HL-60 (cell line): Measurements from ENCODE around the gene NAP1L4.

Experiments used
- DNase-seq, 2 experiments: peaks; one replicate each; pipeline ENCODE4 v3.0.0-alpha.2; 2010 to 2020; ENCODE audit warnings: low read depth in 1 of 2, low spot score in 1 of 2
- H3K27ac ChIP-seq: fragments of 250-450 bp; sonication (Bioruptor Pico); replicated peaks from 2 replicates; pipeline ENCODE4 v1.5.1; 2020; ENCODE audit warnings: mild to moderate bottlenecking, moderate library complexity
- H3K27me3 ChIP-seq: fragments of 250-450 bp; sonication (Bioruptor Pico); 2 replicates; pipeline ENCODE4 v1.5.1; 2021; ENCODE audit warnings: mild to moderate bottlenecking, moderate library complexity; ENCODE audit not compliant: insufficient read depth, poor library complexity, severe bottlenecking
- H3K4me3 ChIP-seq: replicated peaks from 2 replicates; pipeline ENCODE4 v1.5.1; 2011; ENCODE audit warnings: mild to moderate bottlenecking, control low read depth, low read length; ENCODE audit not compliant: insufficient read depth
- GABPA ChIP-seq: IDR thresholded peaks from 2 replicates; pipeline ENCODE4 v1.6.1; 2012; ENCODE audit warnings: low read depth
- POLR2AphosphoS5 ChIP-seq: IDR thresholded peaks from 2 replicates; pipeline ENCODE4 v1.6.1; 2012; ENCODE audit warnings: low read depth
- SPI1 ChIP-seq: IDR thresholded peaks from 2 replicates; pipeline ENCODE4 v1.6.1; 2012; ENCODE audit warnings: low read depth, mild to moderate bottlenecking, borderline replicate concordance
- TF ChIP-seq, protein P1 (sequence below): IDR thresholded peaks from one replicate; pipeline ENCODE4 v1.5.1; 2011; ENCODE audit warnings: low read length, control low read depth, inconsistent platforms; ENCODE audit not compliant: insufficient read depth
- TF ChIP-seq, protein P2 (sequence below): IDR thresholded peaks from 2 replicates; pipeline ENCODE4 v1.6.1; 2012; ENCODE audit warnings: low read depth; ENCODE audit not compliant: insufficient replicate concordance

The NAP1L4 gene

GRCh38 chr11:2916892-2917645 is 75.1 kb downstream of the NAP1L4 start:
- Histone ChIP-seq H3K27ac (no peak overlapping the region), H3K27me3 (no peaks in the 10 kb centered on the region), H3K4me3 (no peak overlapping the region)
- no peak for TF ChIP-seq POLR2AphosphoS5
- TF ChIP-seq, protein P1, sequence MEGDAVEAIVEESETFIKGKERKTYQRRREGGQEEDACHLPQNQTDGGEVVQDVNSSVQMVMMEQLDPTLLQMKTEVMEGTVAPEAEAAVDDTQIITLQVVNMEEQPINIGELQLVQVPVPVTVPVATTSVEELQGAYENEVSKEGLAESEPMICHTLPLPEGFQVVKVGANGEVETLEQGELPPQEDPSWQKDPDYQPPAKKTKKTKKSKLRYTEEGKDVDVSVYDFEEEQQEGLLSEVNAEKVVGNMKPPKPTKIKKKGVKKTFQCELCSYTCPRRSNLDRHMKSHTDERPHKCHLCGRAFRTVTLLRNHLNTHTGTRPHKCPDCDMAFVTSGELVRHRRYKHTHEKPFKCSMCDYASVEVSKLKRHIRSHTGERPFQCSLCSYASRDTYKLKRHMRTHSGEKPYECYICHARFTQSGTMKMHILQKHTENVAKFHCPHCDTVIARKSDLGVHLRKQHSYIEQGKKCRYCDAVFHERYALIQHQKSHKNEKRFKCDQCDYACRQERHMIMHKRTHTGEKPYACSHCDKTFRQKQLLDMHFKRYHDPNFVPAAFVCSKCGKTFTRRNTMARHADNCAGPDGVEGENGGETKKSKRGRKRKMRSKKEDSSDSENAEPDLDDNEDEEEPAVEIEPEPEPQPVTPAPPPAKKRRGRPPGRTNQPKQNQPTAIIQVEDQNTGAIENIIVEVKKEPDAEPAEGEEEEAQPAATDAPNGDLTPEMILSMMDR, result no peak
- TF ChIP-seq SPI1, result no peak
- TF ChIP-seq GABPA, result no peak
- TF ChIP-seq, protein P2, sequence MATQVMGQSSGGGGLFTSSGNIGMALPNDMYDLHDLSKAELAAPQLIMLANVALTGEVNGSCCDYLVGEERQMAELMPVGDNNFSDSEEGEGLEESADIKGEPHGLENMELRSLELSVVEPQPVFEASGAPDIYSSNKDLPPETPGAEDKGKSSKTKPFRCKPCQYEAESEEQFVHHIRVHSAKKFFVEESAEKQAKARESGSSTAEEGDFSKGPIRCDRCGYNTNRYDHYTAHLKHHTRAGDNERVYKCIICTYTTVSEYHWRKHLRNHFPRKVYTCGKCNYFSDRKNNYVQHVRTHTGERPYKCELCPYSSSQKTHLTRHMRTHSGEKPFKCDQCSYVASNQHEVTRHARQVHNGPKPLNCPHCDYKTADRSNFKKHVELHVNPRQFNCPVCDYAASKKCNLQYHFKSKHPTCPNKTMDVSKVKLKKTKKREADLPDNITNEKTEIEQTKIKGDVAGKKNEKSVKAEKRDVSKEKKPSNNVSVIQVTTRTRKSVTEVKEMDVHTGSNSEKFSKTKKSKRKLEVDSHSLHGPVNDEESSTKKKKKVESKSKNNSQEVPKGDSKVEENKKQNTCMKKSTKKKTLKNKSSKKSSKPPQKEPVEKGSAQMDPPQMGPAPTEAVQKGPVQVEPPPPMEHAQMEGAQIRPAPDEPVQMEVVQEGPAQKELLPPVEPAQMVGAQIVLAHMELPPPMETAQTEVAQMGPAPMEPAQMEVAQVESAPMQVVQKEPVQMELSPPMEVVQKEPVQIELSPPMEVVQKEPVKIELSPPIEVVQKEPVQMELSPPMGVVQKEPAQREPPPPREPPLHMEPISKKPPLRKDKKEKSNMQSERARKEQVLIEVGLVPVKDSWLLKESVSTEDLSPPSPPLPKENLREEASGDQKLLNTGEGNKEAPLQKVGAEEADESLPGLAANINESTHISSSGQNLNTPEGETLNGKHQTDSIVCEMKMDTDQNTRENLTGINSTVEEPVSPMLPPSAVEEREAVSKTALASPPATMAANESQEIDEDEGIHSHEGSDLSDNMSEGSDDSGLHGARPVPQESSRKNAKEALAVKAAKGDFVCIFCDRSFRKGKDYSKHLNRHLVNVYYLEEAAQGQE, result no peak
- DNase-seq, result no peak

DNA sequence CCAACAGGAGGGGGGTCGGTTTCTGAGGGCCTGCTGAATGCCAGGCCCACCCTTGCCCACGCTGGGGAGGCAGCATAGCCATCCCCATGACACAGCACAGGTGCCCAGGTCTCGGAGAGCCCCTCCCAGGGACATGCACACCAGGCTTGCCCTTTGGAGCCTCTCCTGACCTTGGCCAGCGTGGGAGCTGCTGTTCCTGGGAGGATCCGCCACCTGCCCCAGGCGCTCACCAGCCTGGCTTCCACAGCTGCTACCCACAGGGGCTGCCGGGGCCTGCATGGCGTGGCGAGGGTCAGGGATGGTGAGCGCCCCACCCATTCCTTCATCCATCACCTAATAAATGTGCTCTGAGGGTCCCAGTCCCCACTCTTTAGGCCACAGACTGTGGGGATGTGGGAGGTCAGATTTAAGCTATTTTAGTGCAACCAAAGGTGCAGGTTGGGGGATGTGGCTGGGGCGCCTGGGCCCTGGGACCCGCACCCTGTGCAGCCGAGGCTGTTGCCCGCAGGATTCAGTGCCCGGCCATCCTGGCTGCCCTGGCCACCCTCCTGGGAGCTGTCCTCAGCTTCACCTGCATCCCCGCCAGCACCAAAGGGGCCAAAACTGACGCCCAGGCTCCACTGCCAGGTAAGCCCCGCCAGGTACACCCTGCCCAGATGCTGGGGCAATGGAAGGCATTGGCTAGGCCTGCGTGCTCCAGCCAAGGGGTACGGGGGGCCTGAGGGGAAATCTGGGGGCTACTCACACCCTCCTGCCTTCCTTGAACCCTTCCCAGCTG is 75.8 kb downstream of the NAP1L4 start:
- no peak overlapping the region for H3K4me3 ChIP-seq
- H3K27ac ChIP-seq, result no peak overlapping the region
- H3K27me3 ChIP-seq, result no peaks in the 10 kb centered on the region
- no peak for DNase-seq
- no peak for TF ChIP-seq GABPA
- TF ChIP-seq, protein P1, result no peak
- no peak for TF ChIP-seq POLR2AphosphoS5
- no peak for TF ChIP-seq SPI1
- TF ChIP-seq, protein P2, result no peak

- TF ChIP-seq SPI1 (no peak), POLR2AphosphoS5 (no peak), GABPA (no peak)
- TF ChIP-seq, protein P1, result no peak
- TF ChIP-seq, protein P2, result no peak
- Histone ChIP-seq H3K4me3 (no peak overlapping the region), H3K27me3 (no peaks in the 10 kb centered on the region), H3K27ac (no peak overlapping the region)
- DNase-seq, result no peak
Observed at GRCh38 chr11:2915473-2915872, 76.7 kb downstream of the NAP1L4 start.
